SIG-M5 (cell line): ENCODE measurements around the gene FAAP100.

Experiments
- DNase-seq: peaks from one replicate; lab custom pipeline; 2025; lab: John Stamatoyannopoulos, UW

Gene FAAP100

GRCh38 chr17:81553018-81553615 lies 964 bp upstream of the FAAP100 start:
- peak; percentile 69 for DNase-seq

DNA sequence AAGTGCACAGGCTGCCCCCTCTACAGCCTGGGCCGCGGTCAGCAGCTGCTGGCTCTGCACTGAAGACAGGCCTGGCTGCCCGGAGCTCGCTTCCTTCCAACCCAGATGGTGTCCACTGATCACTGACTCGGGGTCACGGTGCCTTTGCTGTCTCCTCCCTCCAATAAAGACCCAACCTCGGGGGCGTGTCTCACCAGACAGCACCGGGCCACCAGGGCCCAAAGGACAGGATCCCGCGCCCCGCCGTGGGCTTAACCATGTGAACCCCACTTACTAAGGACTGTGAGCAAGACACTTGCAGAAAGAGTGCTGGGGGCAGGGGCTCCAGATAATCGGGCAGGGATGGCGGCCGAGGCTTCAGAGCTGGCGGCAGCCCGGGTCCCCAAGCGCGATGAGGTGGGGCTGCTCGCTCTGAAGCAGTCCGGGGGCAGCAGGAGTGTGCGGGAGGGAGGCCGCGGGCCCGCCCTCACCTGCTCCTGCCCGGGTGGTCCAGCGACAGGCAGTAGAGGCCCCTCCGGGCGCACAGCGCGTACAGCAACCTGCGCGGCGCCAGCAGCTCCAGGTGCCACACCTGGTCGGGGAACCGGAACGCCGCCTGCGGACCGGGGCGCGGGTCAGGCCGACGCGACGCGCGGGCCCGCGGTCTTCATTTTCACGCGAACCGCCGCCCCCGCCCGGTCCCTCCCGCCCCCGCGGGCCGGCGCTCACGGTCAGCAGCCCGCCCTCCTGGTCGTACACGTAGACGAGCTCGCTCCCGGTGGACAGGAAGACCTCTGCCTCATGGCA lies 502 bp downstream of the FAAP100 start:
- DNase-seq: no peak

- DNase-seq: no peak
Measured at GRCh38 chr17:81550830-81551457, 1.2 kb downstream of the FAAP100 start.

DNA sequence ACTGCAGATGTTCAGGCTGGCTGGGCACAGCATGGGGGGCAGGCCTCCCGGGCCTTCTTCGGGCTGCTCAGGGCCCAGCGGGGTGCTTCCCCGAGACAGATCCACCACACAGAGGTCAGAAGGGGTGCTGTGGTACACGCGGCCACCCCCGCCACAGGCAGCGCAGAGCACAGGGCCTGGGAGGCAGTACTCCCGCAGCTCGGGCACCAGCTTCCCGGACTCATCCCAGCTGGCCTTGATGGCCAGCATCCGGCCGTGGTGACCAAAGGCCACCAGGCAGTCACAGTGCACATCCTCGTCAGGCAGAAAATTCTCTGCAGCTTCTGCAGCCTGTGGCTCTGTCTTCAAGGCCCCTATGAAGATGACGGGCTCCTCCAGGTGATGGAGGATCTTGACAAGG lies 1.9 kb downstream of the FAAP100 start:
- DNase-seq: no peak

DNA sequence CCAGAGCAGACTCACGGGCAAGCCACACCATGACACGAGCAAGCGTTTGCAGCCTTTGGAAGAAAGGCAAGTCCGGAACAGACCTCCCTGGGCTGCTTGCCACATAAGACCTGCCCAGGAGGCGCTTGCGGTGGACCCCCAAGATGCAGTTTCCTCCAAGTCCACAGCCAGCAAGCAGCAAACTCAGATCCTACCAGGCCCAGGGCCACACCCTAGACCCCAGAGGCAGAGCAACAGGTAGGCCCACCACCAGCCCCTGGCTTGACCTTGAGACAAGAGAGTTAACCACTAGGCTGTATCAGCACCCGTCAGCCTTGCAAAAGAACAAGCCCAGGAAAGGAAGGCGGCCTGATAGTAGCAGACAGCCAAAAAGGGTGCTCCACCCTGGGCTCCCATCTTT lies 2.3 kb downstream of the FAAP100 start:
- no peak for DNase-seq

DNA sequence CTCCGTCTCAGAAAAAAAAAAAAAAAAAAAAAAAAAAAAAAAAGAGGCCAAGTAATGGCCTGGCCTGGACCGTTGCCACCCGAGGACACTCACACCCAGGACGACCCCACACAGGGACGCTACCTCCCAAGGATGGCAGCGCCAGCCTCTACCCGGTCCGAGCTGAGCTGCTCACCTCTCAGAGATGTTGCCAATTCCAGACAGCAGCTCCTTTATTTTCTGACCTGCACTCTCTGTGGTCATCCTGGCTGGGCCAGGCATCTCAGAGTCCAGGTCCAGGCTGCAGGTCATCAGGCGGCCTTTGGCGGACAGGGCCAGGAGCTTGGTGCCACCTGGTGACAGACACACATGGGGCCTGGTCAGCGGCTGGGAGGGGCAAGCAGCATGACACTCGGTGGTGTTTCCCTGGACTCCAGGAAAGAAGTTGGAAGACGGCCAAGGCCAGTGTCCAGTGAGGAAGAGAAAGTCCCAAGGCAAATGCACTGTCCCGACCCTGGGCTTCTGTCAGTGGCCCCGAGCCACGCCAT lies 3.1 kb downstream of the FAAP100 start:
- no peak for DNase-seq

- DNase-seq: no peak
Measured at GRCh38 chr17:81547614-81547982, 4.6 kb downstream of the FAAP100 start.

- DNase-seq: no peak
Measured at GRCh38 chr17:81546906-81547613, 5.1 kb downstream of the FAAP100 start.

- DNase-seq: no peak
Measured at GRCh38 chr17:81545160-81545949, 6.8 kb downstream of the FAAP100 start.

- no peak for DNase-seq
Measured at GRCh38 chr17:81544281-81544974, 7.7 kb downstream of the FAAP100 start.

- no peak for DNase-seq
Measured at GRCh38 chr17:81543756-81544155, 8.4 kb downstream of the FAAP100 start.

GRCh38 chr17:81543339-81543675 lies 8.8 kb downstream of the FAAP100 start:
- DNase-seq: no peak

GRCh38 chr17:81542431-81543338 lies 9.5 kb downstream of the FAAP100 start:
- no peak for DNase-seq

- DNase-seq: no peak
Measured at GRCh38 chr17:81541123-81541522, 11.0 kb downstream of the FAAP100 start.

GRCh38 chr17:81540676-81541027 lies 11.5 kb downstream of the FAAP100 start:
- DNase-seq: no peak

DNA sequence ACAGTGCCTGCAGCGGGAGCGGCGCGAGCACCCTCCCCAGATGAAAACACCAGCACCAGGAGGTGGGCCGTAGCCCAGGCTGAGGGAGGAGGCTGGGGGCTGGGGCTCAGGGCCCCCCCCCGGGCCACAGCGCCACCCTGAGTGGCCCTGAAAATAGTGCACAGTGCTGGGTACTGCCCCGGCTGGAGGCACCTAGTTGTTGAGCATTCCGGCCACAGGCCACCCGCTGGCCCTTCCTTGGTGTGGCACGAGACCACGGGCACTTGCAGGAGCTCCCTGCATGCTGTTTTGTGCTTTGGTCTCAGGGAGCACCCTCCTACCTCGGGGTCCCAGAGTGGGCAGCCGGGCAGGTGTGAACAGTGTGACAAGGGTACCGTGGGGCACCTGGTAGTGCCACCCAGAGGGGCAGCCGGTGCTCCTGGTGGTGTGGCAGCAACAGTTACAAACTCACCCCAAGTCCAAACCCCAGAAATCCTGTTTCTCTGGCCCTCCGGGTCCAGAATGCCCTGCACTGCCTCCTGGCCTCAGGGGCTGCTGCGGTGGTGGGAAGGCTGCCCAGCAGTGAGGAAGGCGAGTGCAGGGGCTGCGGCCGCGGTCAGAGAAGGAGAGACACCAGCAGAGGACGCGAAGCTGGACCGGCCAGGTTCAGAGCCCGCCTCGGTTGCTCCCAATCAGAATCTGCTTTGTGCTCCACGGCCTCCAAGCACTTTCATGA lies 12.0 kb downstream of the FAAP100 start:
- DNase-seq: no peak

DNA sequence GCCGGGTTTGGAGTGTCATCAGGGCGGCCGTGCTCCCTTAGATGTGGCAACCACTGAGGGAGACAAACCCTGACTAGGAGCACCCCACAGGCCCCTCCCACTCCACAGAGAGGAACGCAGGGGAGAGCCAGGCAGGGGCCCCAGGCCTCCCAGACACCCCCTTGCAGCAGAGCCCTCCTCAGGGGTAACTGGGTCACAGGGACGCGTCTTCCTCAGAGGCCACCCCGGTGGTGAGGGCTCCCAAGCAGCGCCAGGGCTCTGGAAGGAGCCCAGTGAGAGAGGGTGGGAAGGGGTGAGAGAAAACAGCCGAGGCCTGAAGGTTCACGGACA lies 12.6 kb downstream of the FAAP100 start:
- no peak for DNase-seq

- no peak for DNase-seq
Measured at GRCh38 chr17:81538651-81539570, 13.2 kb downstream of the FAAP100 start.
